ENCODE data around the gene NARS2.

DNA sequence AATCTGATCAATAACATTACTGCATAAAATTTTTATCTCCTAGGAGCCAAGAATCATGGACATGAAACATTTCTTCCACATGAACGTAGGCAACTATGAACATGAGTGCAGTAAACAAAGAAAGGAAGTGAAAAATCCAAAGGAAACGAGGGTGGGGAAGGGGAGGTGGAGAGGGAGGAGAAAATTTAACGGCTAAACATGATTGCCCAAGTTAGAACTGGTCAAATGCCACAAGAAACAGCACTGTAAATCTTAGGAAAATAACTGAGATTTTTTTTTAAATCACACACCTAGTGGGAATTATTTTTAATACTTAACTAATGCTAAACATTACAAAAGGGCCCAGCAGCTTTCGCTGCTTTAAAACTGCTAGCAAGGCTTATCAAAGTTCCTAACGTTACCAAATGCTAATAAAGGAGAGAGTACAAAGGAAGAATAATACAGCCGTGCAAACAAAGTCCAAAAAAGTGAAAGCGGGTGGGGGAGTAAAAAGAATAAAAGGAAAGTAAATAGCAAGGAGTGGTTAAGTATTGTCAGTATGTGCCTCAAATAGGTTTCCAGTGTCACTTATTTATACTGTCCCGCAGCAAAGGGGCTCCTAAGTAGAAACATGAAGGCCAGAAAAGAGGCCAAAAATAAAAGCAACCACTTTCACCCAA lies 13.7 kb downstream of the NARS2 start:
- TF ChIP-seq, protein P1, sequence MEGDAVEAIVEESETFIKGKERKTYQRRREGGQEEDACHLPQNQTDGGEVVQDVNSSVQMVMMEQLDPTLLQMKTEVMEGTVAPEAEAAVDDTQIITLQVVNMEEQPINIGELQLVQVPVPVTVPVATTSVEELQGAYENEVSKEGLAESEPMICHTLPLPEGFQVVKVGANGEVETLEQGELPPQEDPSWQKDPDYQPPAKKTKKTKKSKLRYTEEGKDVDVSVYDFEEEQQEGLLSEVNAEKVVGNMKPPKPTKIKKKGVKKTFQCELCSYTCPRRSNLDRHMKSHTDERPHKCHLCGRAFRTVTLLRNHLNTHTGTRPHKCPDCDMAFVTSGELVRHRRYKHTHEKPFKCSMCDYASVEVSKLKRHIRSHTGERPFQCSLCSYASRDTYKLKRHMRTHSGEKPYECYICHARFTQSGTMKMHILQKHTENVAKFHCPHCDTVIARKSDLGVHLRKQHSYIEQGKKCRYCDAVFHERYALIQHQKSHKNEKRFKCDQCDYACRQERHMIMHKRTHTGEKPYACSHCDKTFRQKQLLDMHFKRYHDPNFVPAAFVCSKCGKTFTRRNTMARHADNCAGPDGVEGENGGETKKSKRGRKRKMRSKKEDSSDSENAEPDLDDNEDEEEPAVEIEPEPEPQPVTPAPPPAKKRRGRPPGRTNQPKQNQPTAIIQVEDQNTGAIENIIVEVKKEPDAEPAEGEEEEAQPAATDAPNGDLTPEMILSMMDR (IDR thresholded peaks at IDR 0.05): no peak
- no peak for TF ChIP-seq POLR2A (IDR thresholded peaks at IDR 0.05)

Data from thyroid gland (tissue), 4 donors.